Cortex of kidney (tissue), 1 donor: ENCODE data around the gene SDHAF3.
"Not testable (repeated sequence)": the region's sequence is repeated elsewhere in the genome, so short reads cannot be mapped to it uniquely, and the experiment has no call there.

Source experiments
- DNase-seq: peaks from one replicate; lab custom pipeline; 2025; lab: John Stamatoyannopoulos, UW

The SDHAF3 gene

GRCh38 chr7:97123115-97123514 is 5.6 kb downstream of the SDHAF3 start:
- not testable (repeated sequence) for DNase-seq

GRCh38 chr7:97126483-97127171 is 9.1 kb downstream of the SDHAF3 start:
- no peak for DNase-seq

GRCh38 chr7:97128736-97129135 is 11.2 kb downstream of the SDHAF3 start:
- no peak for DNase-seq

GRCh38 chr7:97130417-97131139 is 13.1 kb downstream of the SDHAF3 start:
- DNase-seq, result no peak

DNA sequence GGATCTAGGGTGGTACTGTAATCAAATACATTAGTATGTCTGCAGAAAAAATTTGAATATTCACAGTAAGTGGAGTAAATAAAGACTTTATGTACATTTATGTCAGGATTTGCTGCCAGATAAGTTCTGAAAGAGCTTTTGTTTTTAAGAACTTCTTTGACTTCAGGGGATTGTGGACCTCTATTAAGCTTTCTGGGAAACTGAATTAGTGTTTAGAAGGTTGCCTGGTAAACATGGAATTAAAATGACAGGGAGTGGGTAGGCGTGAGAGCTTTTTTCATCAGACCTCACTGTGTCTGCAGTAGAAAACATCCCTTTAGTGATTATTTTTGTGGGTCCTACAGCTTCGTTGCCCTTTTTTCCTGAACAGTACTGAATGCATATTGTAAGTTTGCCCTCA is 15.7 kb downstream of the SDHAF3 start:
- no peak for DNase-seq

DNA sequence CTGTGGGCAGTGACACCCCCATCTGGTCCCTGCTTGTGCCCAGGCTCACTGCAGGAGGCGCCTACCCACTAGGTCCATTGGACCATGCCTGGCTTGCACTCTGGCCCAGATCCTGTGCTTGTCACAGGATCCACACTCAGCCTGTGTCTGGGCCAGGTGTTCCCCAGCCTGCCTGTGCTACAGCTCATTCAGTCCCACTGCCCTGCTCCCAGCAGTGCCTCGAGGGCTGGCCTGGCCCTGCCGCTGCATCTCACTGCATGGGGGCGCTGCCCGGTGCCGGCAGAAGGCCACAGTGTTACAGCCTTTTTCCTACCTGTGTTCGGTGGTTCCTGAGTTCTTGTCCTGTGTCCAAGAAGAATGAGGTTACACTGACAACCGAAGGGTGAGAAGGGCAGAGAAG is 21.3 kb downstream of the SDHAF3 start:
- no peak for DNase-seq

DNA sequence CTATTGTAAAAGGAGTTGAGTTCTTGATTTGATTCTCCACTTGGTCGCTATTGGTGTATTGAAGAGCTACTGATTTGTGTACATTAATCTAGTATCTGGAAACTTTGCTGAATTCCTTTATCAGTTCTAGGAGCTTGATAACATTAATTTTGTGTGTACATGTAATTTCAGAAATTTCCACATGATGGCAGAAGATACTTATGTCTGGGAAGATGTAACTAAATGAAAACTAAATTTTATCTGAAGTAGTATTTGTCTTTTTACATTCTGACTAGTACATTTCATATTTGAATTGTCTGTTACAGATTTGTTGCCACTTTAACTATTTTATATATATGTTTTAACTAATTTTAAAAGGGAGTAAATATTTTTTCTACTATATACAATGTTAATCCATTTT is 27.6 kb downstream of the SDHAF3 start:
- DNase-seq, result no peak

- DNase-seq, result no peak
Measured at GRCh38 chr7:97149843-97150242, 32.3 kb downstream of the SDHAF3 start.

DNA sequence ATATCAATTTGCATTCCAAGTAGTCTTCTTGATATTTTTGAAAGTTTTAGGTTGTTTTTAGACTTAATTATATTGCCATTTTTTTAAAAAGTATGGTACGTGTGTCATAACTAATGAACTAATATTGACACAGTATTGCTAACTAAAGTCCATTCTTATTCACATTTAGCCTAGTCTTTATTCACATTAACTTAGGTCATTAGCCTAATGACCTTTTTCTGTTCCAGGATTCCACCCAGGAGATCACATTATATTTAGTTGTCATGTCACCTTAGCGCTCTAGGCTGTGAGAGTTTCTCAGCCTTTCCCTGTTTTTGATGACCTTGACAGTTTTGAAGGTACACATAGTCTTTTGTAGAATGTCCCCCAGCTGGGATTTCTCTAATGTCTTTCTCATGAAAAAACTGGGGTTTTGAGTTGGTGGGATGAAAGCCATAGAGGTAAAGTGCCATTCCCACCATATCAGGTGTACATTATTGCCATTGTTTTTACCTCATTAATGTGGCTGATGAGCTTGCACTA is 38.5 kb downstream of the SDHAF3 start:
- no peak for DNase-seq

DNA sequence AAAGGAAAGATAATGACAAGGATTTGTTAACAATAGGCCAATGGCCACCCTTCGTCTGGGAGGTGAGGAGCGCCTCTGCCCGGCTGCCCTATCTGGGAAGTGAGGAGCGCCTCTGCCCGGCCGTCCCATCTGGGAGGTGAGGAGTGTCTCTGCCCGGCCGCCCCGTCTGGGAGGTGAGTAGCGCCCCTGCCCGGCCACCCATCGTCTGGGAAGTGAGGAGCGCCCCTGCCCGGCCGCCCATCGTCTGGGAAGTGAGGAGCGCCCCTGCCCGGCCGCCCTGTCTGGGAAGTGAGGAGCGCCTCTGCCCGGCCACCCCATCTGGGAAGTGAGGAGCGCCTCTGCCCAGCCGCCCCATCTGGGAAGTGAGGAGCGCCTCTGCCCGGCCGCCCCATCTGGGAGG is 42.5 kb downstream of the SDHAF3 start:
- DNase-seq, result not testable (repeated sequence)

- DNase-seq, result not testable (repeated sequence)
Measured at GRCh38 chr7:97161609-97162008, 44.1 kb downstream of the SDHAF3 start.

- no peak for DNase-seq
Measured at GRCh38 chr7:97166308-97166707, 48.8 kb downstream of the SDHAF3 start.

GRCh38 chr7:97167176-97167575 is 49.7 kb downstream of the SDHAF3 start:
- DNase-seq, result no peak

DNA sequence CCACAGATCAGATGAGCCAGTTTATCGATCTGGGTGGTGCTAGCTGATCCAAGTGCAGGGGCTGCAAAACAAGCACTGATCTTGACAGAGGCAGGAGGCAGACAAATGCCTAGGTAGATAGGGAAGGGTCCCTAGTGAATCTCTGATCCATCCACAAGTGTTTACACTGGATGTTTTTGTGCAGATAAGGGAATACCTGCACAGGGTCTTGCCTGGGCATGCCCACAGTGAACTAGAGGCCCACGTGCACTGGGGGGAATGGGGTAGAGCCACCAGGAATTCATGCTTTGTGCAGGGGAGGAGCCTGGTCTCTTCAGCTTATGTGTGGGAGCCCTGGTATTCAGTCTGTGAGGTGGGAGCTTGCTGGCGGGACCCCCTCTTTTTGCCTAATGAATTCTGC is 50.3 kb downstream of the SDHAF3 start:
- DNase-seq, result no peak

GRCh38 chr7:97174303-97174702 is 56.8 kb downstream of the SDHAF3 start:
- DNase-seq, result no peak

GRCh38 chr7:97179454-97180104 is 62.1 kb downstream of the SDHAF3 start:
- no peak for DNase-seq

- no peak for DNase-seq
Measured at GRCh38 chr7:97187067-97187466, 69.6 kb downstream of the SDHAF3 start.

DNA sequence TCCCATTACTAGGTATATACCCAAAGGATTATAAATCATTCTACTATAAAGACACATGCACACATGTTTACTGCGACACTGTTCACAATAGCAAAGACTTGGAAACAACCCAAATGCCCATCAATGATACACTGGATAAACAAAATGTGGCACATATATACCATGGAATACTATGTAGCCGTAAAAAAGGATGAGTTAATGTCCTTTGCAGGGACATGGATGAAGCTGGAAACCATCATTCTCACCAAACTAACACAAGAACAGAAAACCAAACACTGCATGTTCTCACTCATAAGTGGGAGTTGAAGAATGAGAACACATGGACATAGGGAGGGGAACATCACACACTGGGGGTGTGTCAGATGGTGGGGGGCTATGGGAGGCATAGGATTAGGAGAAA is 78.7 kb downstream of the SDHAF3 start:
- not testable (repeated sequence) for DNase-seq

GRCh38 chr7:97198596-97198995 is 81.1 kb downstream of the SDHAF3 start:
- DNase-seq, result no peak

GRCh38 chr7:97200018-97200417 is 82.5 kb downstream of the SDHAF3 start:
- DNase-seq, result no peak

GRCh38 chr7:97203957-97204356 is 86.5 kb downstream of the SDHAF3 start:
- no peak for DNase-seq

DNA sequence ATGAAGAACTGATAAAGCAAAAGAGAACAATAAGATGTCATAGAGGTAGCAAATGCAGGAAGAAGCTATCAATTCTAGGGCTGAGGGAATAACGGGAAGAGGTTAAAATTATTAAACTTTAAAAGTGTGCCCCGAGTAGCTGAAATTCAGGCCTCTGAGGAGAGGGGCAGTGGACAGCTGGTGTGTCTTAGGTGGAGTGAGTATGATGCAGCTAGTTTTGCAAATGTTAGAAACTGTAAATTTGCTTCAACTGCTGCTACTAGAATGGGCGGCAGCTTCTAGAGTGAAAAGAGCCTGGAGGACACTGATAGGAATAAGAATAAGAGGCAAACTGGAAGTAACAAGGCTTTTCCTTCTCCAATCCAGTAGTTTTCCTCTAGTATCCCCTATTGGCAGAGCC is 87.3 kb downstream of the SDHAF3 start:
- no peak for DNase-seq

DNA sequence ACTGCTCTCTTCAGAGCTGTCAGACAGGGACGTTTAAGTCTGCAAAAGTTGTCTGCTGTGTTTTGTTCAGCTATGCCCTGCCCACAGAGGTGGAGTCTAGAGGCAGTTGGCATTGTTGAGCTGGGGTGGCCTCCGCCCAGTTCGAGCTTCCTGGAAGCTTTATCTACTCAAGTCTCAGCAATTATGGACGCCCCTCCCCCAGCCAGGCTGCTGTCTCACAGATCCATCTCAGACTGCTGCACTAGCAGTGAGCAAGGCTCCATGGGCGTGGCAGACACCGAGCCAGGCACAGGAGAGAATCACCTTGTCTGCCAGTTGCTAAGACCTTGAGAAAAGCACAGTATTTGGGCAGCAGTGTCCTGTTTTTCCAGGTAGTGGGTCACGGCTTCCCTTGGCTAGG is 98.1 kb downstream of the SDHAF3 start:
- no peak for DNase-seq
